Loucy (cell line): ENCODE measurements around the gene SLCO1B3.

Experiments
- H2AFZ ChIP-seq: fragments of 200-600 bp; sonication (generic); 2 replicates; pipeline ENCODE4 v1.6.0; 2016; ENCODE audit warnings: antibody characterized with exemption, mild to moderate bottlenecking, low read length, moderate library complexity
- H3F3A ChIP-seq: fragments of 200-600 bp; 2 replicates; pipeline ENCODE4 v1.6.0; 2016; ENCODE audit warnings: antibody characterized with exemption, low read depth, mild to moderate bottlenecking
- H3K27me3 ChIP-seq: fragments of 200-600 bp; sonication (generic); 2 replicates; pipeline ENCODE4 v1.6.1; 2014; ENCODE audit warnings: low read length, mild to moderate bottlenecking; ENCODE audit not compliant: insufficient read depth, poor library complexity, severe bottlenecking
- H3K36me3 ChIP-seq: fragments of 200-600 bp; sonication (generic); 2 replicates; pipeline ENCODE4 v1.6.1; 2016; ENCODE audit warnings: low read length; ENCODE audit not compliant: insufficient read depth
- H3K4me1 ChIP-seq: fragments of 200-600 bp; sonication (generic); 2 replicates; pipeline ENCODE4 v1.5.1; 2014; ENCODE audit warnings: low read length, mild to moderate bottlenecking; ENCODE audit not compliant: insufficient read depth, poor library complexity, severe bottlenecking
- H3K4me2 ChIP-seq: fragments of 200-600 bp; sonication (generic); 2 replicates; pipeline ENCODE4 v1.6.0; 2014; ENCODE audit warnings: antibody characterized with exemption, low read length, low read depth, mild to moderate bottlenecking; ENCODE audit not compliant: poor library complexity, severe bottlenecking
- H3K4me3 ChIP-seq: fragments of 200-600 bp; sonication (generic); 2 replicates; pipeline ENCODE4 v1.5.1; 2014; ENCODE audit warnings: low read length, mild to moderate bottlenecking, mixed read lengths; ENCODE audit not compliant: poor library complexity, severe bottlenecking
- H3K79me2 ChIP-seq: fragments of 200-600 bp; sonication (generic); 2 replicates; pipeline ENCODE4 v1.6.1; 2014; ENCODE audit warnings: low read length; ENCODE audit not compliant: insufficient read depth
- H3K9ac ChIP-seq: fragments of 200-600 bp; sonication (generic); 2 replicates; pipeline ENCODE4 v1.6.0; 2014; ENCODE audit warnings: mild to moderate bottlenecking, low read depth, low read length, moderate library complexity; ENCODE audit not compliant: poor library complexity, severe bottlenecking
- H3K9me2 ChIP-seq: fragments of 200-600 bp; sonication (generic); replicated peaks from 2 replicates; pipeline ENCODE4 v1.6.1; 2016; ENCODE audit warnings: low read depth, low read length, mixed read lengths
- H3K9me3 ChIP-seq: fragments of 200-600 bp; sonication (generic); 2 replicates; pipeline ENCODE4 v1.6.1; 2014; ENCODE audit warnings: mild to moderate bottlenecking, antibody characterized with exemption, low read length, low read depth; ENCODE audit not compliant: insufficient read depth
- H4K20me1 ChIP-seq: fragments of 200-600 bp; sonication (generic); 2 replicates; pipeline ENCODE4 v1.6.0; 2014; ENCODE audit warnings: antibody characterized with exemption, low read length, mild to moderate bottlenecking; ENCODE audit not compliant: insufficient read depth, poor library complexity, severe bottlenecking
- EZH2phosphoT487 ChIP-seq: fragments of 200-600 bp; IDR thresholded peaks from 2 replicates; pipeline ENCODE4 v1.6.1; 2018; ENCODE audit warnings: antibody characterized with exemption, mild to moderate bottlenecking, moderate library complexity, borderline replicate concordance
- TF ChIP-seq, protein P1 (sequence below): fragments of 200-600 bp; sonication (generic); conservative IDR thresholded peaks from 2 replicates; pipeline ENCODE4 v1.5.1; 2014; ENCODE audit warnings: mild to moderate bottlenecking, antibody characterized with exemption, low read length

SLCO1B3 gene

DNA sequence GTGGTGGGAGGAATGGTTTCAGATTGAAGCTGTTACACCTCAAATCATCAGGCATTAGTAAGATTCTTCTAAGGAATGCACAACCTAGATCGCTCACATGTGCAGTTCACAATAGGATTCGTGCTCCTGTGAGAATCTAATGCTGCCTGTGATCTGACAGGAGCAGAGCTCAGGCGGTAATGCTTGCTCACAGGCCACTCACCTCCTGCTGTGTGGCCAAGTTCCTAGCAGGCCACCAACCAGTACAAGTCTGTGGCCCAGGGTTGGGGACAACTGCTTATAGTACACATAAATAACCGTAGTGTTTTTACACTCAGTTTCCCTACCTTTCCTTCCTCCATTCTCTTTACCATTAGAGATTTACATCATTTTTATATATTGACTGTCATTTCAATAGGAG lies 121.4 kb downstream of the SLCO1B3 start:
- Histone ChIP-seq H3K79me2 (no peaks in the 10 kb centered on the region), H3F3A (no peaks in the 10 kb centered on the region), H3K4me1 (no peaks in the 10 kb centered on the region), H4K20me1 (no peaks in the 10 kb centered on the region), H3K9me2 (no peaks in the 10 kb centered on the region), H2AFZ (no peak overlapping the region), H3K4me3 (no peak overlapping the region), H3K36me3 (no peaks in the 10 kb centered on the region), H3K27me3 (no peaks in the 10 kb centered on the region), H3K9me3 (no peaks in the 10 kb centered on the region), H3K9ac (no peak overlapping the region), H3K4me2 (no peak overlapping the region)
- TF ChIP-seq, protein P1, sequence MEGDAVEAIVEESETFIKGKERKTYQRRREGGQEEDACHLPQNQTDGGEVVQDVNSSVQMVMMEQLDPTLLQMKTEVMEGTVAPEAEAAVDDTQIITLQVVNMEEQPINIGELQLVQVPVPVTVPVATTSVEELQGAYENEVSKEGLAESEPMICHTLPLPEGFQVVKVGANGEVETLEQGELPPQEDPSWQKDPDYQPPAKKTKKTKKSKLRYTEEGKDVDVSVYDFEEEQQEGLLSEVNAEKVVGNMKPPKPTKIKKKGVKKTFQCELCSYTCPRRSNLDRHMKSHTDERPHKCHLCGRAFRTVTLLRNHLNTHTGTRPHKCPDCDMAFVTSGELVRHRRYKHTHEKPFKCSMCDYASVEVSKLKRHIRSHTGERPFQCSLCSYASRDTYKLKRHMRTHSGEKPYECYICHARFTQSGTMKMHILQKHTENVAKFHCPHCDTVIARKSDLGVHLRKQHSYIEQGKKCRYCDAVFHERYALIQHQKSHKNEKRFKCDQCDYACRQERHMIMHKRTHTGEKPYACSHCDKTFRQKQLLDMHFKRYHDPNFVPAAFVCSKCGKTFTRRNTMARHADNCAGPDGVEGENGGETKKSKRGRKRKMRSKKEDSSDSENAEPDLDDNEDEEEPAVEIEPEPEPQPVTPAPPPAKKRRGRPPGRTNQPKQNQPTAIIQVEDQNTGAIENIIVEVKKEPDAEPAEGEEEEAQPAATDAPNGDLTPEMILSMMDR: no peak
- no peak for TF ChIP-seq EZH2phosphoT487

DNA sequence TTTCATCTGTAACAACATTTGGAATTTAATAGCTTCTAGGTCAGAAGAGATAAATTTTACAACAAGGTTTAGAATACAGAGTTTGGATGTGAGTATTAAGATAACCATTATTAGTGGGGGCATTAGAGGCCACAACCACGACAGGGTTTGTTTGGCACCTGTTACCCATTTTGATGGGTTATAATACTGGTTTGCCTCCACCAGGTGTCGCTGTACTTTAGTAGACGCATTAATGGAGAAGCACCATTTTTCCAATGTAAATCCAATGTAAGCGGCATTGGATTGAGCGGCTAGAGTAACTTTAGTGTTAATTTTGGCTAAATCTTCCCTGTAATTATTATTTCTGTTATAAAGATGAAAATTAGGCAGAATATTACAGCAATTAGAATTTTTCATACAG lies 136.2 kb downstream of the SLCO1B3 start:
- H3K4me3 ChIP-seq: no peak overlapping the region
- no peak overlapping the region for H2AFZ ChIP-seq
- no peaks in the 10 kb centered on the region for H3K9me2 ChIP-seq
- no peak for TF ChIP-seq EZH2phosphoT487
- TF ChIP-seq, protein P1: peak; percentile 74
- H3K9me3 ChIP-seq: no peaks in the 10 kb centered on the region
- H3K4me2 ChIP-seq: no peak overlapping the region
- no peaks in the 10 kb centered on the region for H3K27me3 ChIP-seq
- no peaks in the 10 kb centered on the region for H3K36me3 ChIP-seq
- no peak overlapping the region for H3K9ac ChIP-seq
- H3K79me2 ChIP-seq: no peaks in the 10 kb centered on the region
- H3K4me1 ChIP-seq: no peaks in the 10 kb centered on the region
- H4K20me1 ChIP-seq: no peaks in the 10 kb centered on the region
- H3F3A ChIP-seq: no peaks in the 10 kb centered on the region

GRCh38 chr12:20950248-20950647 lies 139.7 kb downstream of the SLCO1B3 start:
- no peak for TF ChIP-seq EZH2phosphoT487
- TF ChIP-seq, protein P1: peak; percentile 73
- Histone ChIP-seq H3K36me3 (no peaks in the 10 kb centered on the region), H3K4me3 (no peak overlapping the region), H3K9me2 (no peaks in the 10 kb centered on the region), H3K9ac (no peak overlapping the region), H3K9me3 (no peaks in the 10 kb centered on the region), H3K4me1 (no peaks in the 10 kb centered on the region), H3K27me3 (no peaks in the 10 kb centered on the region), H3K4me2 (no peak overlapping the region), H3F3A (no peaks in the 10 kb centered on the region), H3K79me2 (no peaks in the 10 kb centered on the region), H4K20me1 (no peaks in the 10 kb centered on the region), H2AFZ (no peak overlapping the region)
